ENCODE measurements around the gene CCND1.
A peak's percentile ranks its signal among the peaks of the same experiment; 100 is the strongest.

Gene CCND1

GRCh38 chr11:69640995-69641581, at the start of gene CCND1:
CCND1 (plus strand) TSS chr11:69641156; CDS start chr11:69641314, 158 bp downstream.
- DNase-seq: peak; percentile 44

- DNase-seq: no peak
These were observed 47.8 kb upstream of the CCND1 start for GRCh38 chr11:69592986-69593650.

- no peak for DNase-seq
These were observed 47.1 kb upstream of the CCND1 start for GRCh38 chr11:69593851-69594250.

GRCh38 chr11:69594481-69594880, 46.5 kb upstream of the CCND1 start:
- no peak for DNase-seq

- DNase-seq: no peak
These were observed 44.9 kb upstream of the CCND1 start for GRCh38 chr11:69595805-69596665.

- DNase-seq: no peak
These were observed 42.8 kb upstream of the CCND1 start for GRCh38 chr11:69598147-69598546.

- no peak for DNase-seq
These were observed 41.5 kb upstream of the CCND1 start for GRCh38 chr11:69599502-69599901.

GRCh38 chr11:69600001-69600400, 41.0 kb upstream of the CCND1 start:
- no peak for DNase-seq

GRCh38 chr11:69601011-69601975, 39.7 kb upstream of the CCND1 start:
- DNase-seq: no peak

- no peak for DNase-seq
These were observed 37.7 kb upstream of the CCND1 start for GRCh38 chr11:69603111-69603836.

- DNase-seq: no peak
These were observed 36.9 kb upstream of the CCND1 start for GRCh38 chr11:69604055-69604454.

GRCh38 chr11:69605737-69606526, 35.0 kb upstream of the CCND1 start:
- no peak for DNase-seq

- no peak for DNase-seq
These were observed 31.6 kb upstream of the CCND1 start for GRCh38 chr11:69609351-69609750.

GRCh38 chr11:69611548-69612526, 29.1 kb upstream of the CCND1 start:
- no peak for DNase-seq

- DNase-seq: no peak
These were observed 27.4 kb upstream of the CCND1 start for GRCh38 chr11:69613594-69613993.

GRCh38 chr11:69614085-69614484, 26.9 kb upstream of the CCND1 start:
- no peak for DNase-seq

- DNase-seq: no peak
These were observed 25.2 kb upstream of the CCND1 start for GRCh38 chr11:69615545-69616278.

GRCh38 chr11:69617220-69617619, 23.7 kb upstream of the CCND1 start:
- DNase-seq: no peak

GRCh38 chr11:69617682-69618081, 23.3 kb upstream of the CCND1 start:
- DNase-seq: no peak

Measured in stimulated activated CD4-positive, alpha-beta T cell treated with anti-CD3 and anti-CD28 coated beads, Interleukin-1b, Interleukin-23, amount 100 ng/mL, for 48 hours (primary cell).